Sigmoid colon (tissue), 7 donors: ENCODE data around the gene PDZD4. TPM values are rescaled to one million over a fixed set of nuclear protein-coding genes. Genes with fewer than 3 reads are reported as not detected.

Source experiments
- DNase-seq: peaks from one replicate; pipeline ENCODE4 v3.0.0-alpha.2; 2019
- H3K27ac ChIP-seq, 4 donors: fragments of 200-600 bp; sonication (generic); one replicate each; pipeline ENCODE4 v1.5.1; 2016 to 2019; ENCODE audit warnings: mild to moderate bottlenecking in 1 of 4
- H3K27me3 ChIP-seq, 3 donors: fragments of 200-600 bp; sonication (generic); one replicate each; pipeline ENCODE4 v1.5.1; 2019; ENCODE audit warnings: mild to moderate bottlenecking in 1 of 3
- H3K36me3 ChIP-seq, 4 donors: fragments of 200-600 bp; sonication (generic); one replicate each; pipeline ENCODE4 v1.5.1; 2016 to 2019
- H3K4me1 ChIP-seq, 4 donors: fragments of 200-600 bp; sonication (generic); one replicate each; pipeline ENCODE4 v1.5.1; 2017 to 2019
- H3K4me3 ChIP-seq, 4 donors: fragments of 200-600 bp; sonication (generic); one replicate each; pipeline ENCODE4 v1.5.1; 2017 to 2019; ENCODE audit warnings: mild to moderate bottlenecking in 2 of 4, moderate library complexity in 1 of 4
- H3K9me3 ChIP-seq, 4 donors: fragments of 200-600 bp in 3 of 4; sonication (generic) in 3 of 4; one replicate each; pipeline versions ENCODE4 v1.5.1 to v1.6.1; 2013 to 2019
- CTCF ChIP-seq, 4 experiments: fragments of 450-650 bp in 3 of 4; fragments of 200-600 bp in 1 of 4; IDR thresholded peaks; one replicate each; pipeline ENCODE4 v1.5.1; 2016 to 2019; ENCODE audit warnings: antibody characterized with exemption in 4 of 4, mild to moderate bottlenecking in 3 of 4, moderate library complexity in 2 of 4
- EP300 ChIP-seq, 4 donors: sonication (generic); formaldehyde crosslinking; IDR thresholded peaks; one replicate each; pipeline ENCODE4 v1.6.1; 2017; ENCODE audit warnings: antibody characterized with exemption in 4 of 4
- POLR2A ChIP-seq, 2 donors: fragments of 450-650 bp; IDR thresholded peaks; one replicate each; pipeline ENCODE4 v1.6.1; 2016; ENCODE audit warnings: antibody characterized with exemption in 2 of 2, mild to moderate bottlenecking in 2 of 2, moderate library complexity in 2 of 2
- POLR2AphosphoS5 ChIP-seq, 4 donors: sonication (generic); formaldehyde crosslinking; IDR thresholded peaks; one replicate each; pipeline ENCODE4 v1.6.1; 2017; ENCODE audit warnings: antibody characterized with exemption in 4 of 4
- WGBS, 2 donors: extraction: QIAGEN DNeasy Blood & Tissue Kit; methylation state at CpG; one replicate each; pipeline ENCODE4 v1.1.7; 2013; 5-methylcytosine and 5-hydroxymethylcytosine counted together
- intact Hi-C: fragments of 100-400 bp; cut with DNase I; formaldehyde crosslinking; loops from one replicate; pipeline ENCODE4 v1.15.1; 2023
- polyA plus RNA-seq, 3 donors: library from polyadenylated mRNA; stranded (reverse); fragments of 200-250 nt; gene quantifications; one replicate each; pipeline ENCODE4 v1.2.3, GENCODE V29; 2013
- total RNA-seq, 4 donors: library from RNA; depleted of rRNA; stranded (reverse); fragments of >200 nt; gene quantifications; one replicate each; pipeline ENCODE4 v1.1.0, GENCODE V29; 2016
- donor health status: healthy with polysubstance abuse.
- donor health status: Bipolar disorder and iron deficiency.
- donor health status: healthy.

The PDZD4 gene
- total and polyA plus RNA-seq, 7 donors: 0.46 to 24.4 (median 8.6) TPM

- Histone ChIP-seq H3K4me1 (peaks cover 0 to 22% (median 4%) of the 10 kb centered on the region in 4 donors), H3K4me3 (peak overlapping the region in 3 of 4 donors; percentile 50 to 59 (median 55)), H3K27ac (no peak overlapping the region), H3K36me3 (no peaks in the 10 kb centered on the region), H3K27me3 (peaks cover 0 to 7% (median 0%) of the 10 kb centered on the region in 3 donors), H3K9me3 (no peaks in the 10 kb centered on the region)
- WGBS, 2 donors: 2 to 3% methylated on average over 101 to 102 of the region's 102 CpGs
- intact Hi-C loops: no loop called here
- no peak for TF ChIP-seq CTCF (IDR thresholded peaks at IDR 0.05)
- TF ChIP-seq POLR2AphosphoS5 (IDR thresholded peaks at IDR 0.05): no peak
- no peak for TF ChIP-seq EP300 (IDR thresholded peaks at IDR 0.05)
- no peak for TF ChIP-seq POLR2A (IDR thresholded peaks at IDR 0.05)
- no peak for DNase-seq
Measured at GRCh38 chrX:153830640-153831428, 490 bp upstream of the PDZD4 start.

GRCh38 chrX:153829549-153829798, 870 bp downstream of the PDZD4 start:
- Histone ChIP-seq H3K27ac (peak overlapping the region; percentile 69 to 79 (median 76)), H3K27me3 (peaks cover 0 to 7% (median 0%) of the 10 kb centered on the region in 3 donors), H3K4me3 (peak overlapping the region; percentile 34 to 59 (median 52)), H3K4me1 (peaks cover 0 to 22% (median 4%) of the 10 kb centered on the region in 4 donors), H3K9me3 (no peaks in the 10 kb centered on the region), H3K36me3 (no peaks in the 10 kb centered on the region)
- intact Hi-C loops: loop anchor here (2.0 kb wide), 1 partner anchor 93 kb away; no protein-coding TSS in a partner anchor
- WGBS, 2 donors: 1 to 2% methylated on average over 27 of the region's 27 CpGs
- no peak for TF ChIP-seq POLR2A (IDR thresholded peaks at IDR 0.05)
- no peak for TF ChIP-seq CTCF (IDR thresholded peaks at IDR 0.05)
- no peak for TF ChIP-seq POLR2AphosphoS5 (IDR thresholded peaks at IDR 0.05)
- no peak for TF ChIP-seq EP300 (IDR thresholded peaks at IDR 0.05)
- DNase-seq: peak; percentile 56

GRCh38 chrX:153828723-153829548, 1.4 kb downstream of the PDZD4 start:
- intact Hi-C loops: loop anchor here (1.0 to 2.0 kb wide), 2 partner anchors 63 to 94 kb away; no protein-coding TSS in a partner anchor
- H3K27ac ChIP-seq: peak overlapping the region; percentile 69 to 79 (median 76)
- peaks cover 0 to 7% (median 0%) of the 10 kb centered on the region in 3 donors for H3K27me3 ChIP-seq
- peak overlapping the region; percentile 34 to 59 (median 52) for H3K4me3 ChIP-seq
- WGBS, 2 donors: 8 to 10% methylated on average over 50 of the region's 50 CpGs
- no peaks in the 10 kb centered on the region for H3K36me3 ChIP-seq
- peaks cover 0 to 22% (median 4%) of the 10 kb centered on the region in 4 donors for H3K4me1 ChIP-seq
- DNase-seq: peak; percentile 52
- H3K9me3 ChIP-seq: no peaks in the 10 kb centered on the region
- TF ChIP-seq EP300 (IDR thresholded peaks at IDR 0.05) (no peak), POLR2A (IDR thresholded peaks at IDR 0.05) (no peak), CTCF (IDR thresholded peaks at IDR 0.05) (no peak), POLR2AphosphoS5 (IDR thresholded peaks at IDR 0.05) (no peak)

- Histone ChIP-seq H3K27me3 (peaks cover 0 to 7% (median 0%) of the 10 kb centered on the region in 3 donors), H3K4me3 (peak overlapping the region; percentile 34 to 59 (median 52)), H3K27ac (peak overlapping the region; percentile 69 to 79 (median 76)), H3K36me3 (no peaks in the 10 kb centered on the region), H3K9me3 (no peaks in the 10 kb centered on the region), H3K4me1 (peaks cover 0 to 22% (median 4%) of the 10 kb centered on the region in 4 donors)
- DNase-seq: peak; percentile 50
- 26 to 40% methylated on average over 17 of the region's 17 CpGs for WGBS, 2 donors
- intact Hi-C loops: loop anchor here (1.0 to 2.0 kb wide), 2 partner anchors 62 to 94 kb away; no protein-coding TSS in a partner anchor
- TF ChIP-seq POLR2AphosphoS5 (IDR thresholded peaks at IDR 0.05) (no peak), CTCF (IDR thresholded peaks at IDR 0.05) (no peak), EP300 (IDR thresholded peaks at IDR 0.05) (no peak), POLR2A (IDR thresholded peaks at IDR 0.05) (no peak)
Measured at GRCh38 chrX:153828308-153828707, 2.0 kb downstream of the PDZD4 start.
